SK-N-MC (cell line): Measurements from ENCODE around the gene SEC31B.

Experiments used
- DNase-seq: peaks from one replicate; pipeline ENCODE4 v3.0.0-alpha.2; 2011; ENCODE audit warnings: low read depth, low spot score
- H3K27ac ChIP-seq: fragments of 200-600 bp; sonication (generic); 2 replicates; pipeline ENCODE4 v1.5.1; 2016; ENCODE audit warnings: mixed run types
- H3K36me3 ChIP-seq: fragments of 200-600 bp; sonication (generic); 2 replicates; pipeline ENCODE4 v1.6.1; 2017; ENCODE audit warnings: antibody characterized with exemption, low read length, mixed read lengths; ENCODE audit not compliant: insufficient read depth
- H3K4me3 ChIP-seq: fragments of 200-600 bp; sonication (generic); 2 replicates; pipeline ENCODE4 v1.5.1; 2016
- H3K9ac ChIP-seq: fragments of 200-600 bp; sonication (generic); 2 replicates; pipeline ENCODE4 v1.8.0; 2017; ENCODE audit warnings: mixed run types, mixed read lengths; ENCODE audit not compliant: insufficient read length
- H3K9me3 ChIP-seq: fragments of 200-600 bp; sonication (generic); 2 replicates; pipeline ENCODE4 v1.6.1; 2017; ENCODE audit warnings: low read depth, mild to moderate bottlenecking, antibody characterized with exemption, low read length, moderate library complexity, mixed read lengths
- EZH2 ChIP-seq: fragments of 200-600 bp; sonication (generic); IDR thresholded peaks from one replicate; pipeline ENCODE4 v1.6.1; 2017; ENCODE audit warnings: antibody characterized with exemption
- FOXP2 ChIP-seq: optimal IDR thresholded peaks from 2 replicates; pipeline ENCODE3; 2011; ENCODE audit warnings: mild to moderate bottlenecking, moderate library complexity; ENCODE audit not compliant: insufficient read depth; ENCODE audit errors: extremely low read length, control extremely low read depth
- POLR2AphosphoS5 ChIP-seq: IDR thresholded peaks from 2 replicates; pipeline ENCODE4 v1.6.1; 2012; ENCODE audit warnings: mild to moderate bottlenecking, low read depth, low read length, borderline replicate concordance

SEC31B gene

DNA sequence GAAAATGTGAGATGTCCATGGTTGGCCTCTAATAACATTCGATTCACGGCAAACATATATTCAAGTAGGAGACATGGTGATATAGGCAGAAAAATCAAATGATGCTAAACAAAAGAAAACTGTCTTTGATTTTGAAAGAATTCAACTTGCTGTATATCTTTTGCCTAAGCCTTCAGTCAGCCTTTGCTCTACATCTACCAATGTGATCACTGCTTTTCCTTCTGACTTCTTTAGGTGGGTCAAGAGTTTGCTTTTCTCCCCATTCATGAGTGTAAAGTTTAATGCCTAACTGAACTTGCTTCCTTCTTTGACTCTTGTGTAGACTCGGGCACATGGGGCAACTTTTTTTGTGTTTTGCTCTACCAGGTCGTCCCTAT lies 15.7 kb upstream of the SEC31B start:
- no peak for TF ChIP-seq POLR2AphosphoS5
- no peak for TF ChIP-seq FOXP2
- no peak for TF ChIP-seq EZH2
- Histone ChIP-seq H3K9me3 (no peaks in the 10 kb centered on the region), H3K36me3 (peaks cover 13% of the 10 kb centered on the region), H3K27ac (no peak overlapping the region), H3K4me3 (peak overlapping the region; percentile 86), H3K9ac (peak overlapping the region; percentile 55)
- no peak for DNase-seq

DNA sequence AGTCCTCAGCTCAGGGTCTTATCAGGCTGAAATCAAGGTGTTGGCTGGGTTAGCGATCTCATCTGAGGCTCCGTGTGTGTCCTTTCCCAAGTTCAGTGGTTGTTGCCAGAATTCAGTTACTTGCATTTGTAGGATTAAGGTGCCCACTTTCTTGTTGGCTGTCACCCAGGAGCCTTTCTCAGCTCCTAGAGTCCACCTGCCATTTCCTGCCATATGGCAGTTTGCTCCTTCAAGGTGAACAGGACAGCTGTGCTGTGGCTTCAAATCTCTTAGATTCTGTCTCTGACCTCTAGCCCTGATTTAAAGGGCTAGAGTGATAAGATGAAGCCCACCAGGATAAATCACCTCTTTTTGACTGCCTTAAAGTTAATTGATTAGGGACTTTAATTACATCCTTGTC lies 15.1 kb upstream of the SEC31B start:
- no peak for DNase-seq
- Histone ChIP-seq H3K4me3 (no peak overlapping the region), H3K9me3 (no peaks in the 10 kb centered on the region), H3K36me3 (peaks cover 12% of the 10 kb centered on the region), H3K9ac (no peak overlapping the region), H3K27ac (no peak overlapping the region)
- TF ChIP-seq FOXP2 = no peak
- TF ChIP-seq EZH2 = no peak
- TF ChIP-seq POLR2AphosphoS5 = no peak

DNA sequence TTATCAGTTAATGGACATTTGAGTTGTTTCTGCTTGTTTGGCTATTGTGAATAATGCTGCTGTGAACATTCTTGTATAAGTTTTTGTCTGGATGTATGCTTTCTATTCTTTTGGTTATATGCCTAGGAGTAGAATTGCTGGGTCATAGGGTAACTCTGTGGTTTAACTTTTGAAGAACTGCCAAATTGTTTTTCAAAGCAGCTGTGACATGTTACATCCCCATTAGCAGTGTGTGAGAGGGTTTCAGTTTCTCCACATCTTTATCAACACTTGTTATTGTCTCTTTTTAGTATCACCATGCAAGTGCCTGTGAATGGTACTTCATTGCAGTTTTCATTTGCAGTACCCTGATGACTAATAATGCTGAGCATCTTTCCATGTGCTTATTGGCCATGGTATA lies 12.1 kb upstream of the SEC31B start:
- Histone ChIP-seq H3K9me3 (no peaks in the 10 kb centered on the region), H3K36me3 (peaks cover 3% of the 10 kb centered on the region; the same call in 1 of the 2 replicates), H3K4me3 (no peak overlapping the region), H3K9ac (no peak overlapping the region), H3K27ac (no peak overlapping the region)
- DNase-seq = no peak
- TF ChIP-seq POLR2AphosphoS5 (no peak), FOXP2 (no peak), EZH2 (no peak)

DNA sequence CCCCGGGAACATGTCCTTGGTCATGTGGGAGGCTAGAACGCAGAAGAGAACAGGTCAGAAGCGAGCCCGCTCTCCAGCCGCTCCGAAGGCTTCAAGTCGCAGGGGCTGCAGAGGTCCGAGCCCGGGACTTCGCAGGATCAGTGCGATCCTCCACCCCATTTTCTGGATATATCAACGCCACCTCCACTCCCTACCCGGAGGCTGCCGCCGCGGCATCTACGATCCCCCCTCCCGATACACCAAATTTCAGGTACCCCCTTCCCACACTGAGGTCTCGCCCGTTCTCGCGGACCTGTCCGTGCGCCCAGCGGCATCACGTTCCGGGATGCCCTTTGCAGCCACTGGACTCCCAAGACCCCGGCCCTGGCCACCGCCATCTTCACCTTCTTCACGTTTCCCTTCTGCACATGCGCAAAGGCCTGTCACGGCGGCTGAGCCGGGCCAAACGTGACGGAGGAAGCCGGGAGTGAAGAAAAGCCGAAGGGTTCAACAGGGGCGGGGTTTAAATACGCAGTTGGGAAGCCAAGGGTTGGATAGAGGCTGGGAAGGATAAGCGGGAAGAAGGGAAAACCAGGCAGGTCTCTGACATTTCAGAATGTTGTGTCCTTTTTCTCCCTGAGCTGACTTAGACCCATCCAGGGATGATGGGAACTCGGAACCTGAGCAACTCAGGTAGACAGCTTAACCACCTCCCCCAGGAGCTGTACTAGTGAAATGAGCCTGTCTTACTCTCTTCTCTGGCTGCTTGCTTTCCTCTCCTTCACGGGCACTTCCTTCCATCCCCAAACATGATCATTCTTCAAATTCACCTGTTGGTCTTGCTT lies 10.0 kb upstream of the SEC31B start, which contains the start of gene NDUFB8:
NDUFB8 (minus strand) TSS at position 397 of the 824 bp plus-strand sequence; CDS start at position 377, 20 bp downstream.
- H3K27ac ChIP-seq = no peak within 1 kb of the TSS
- peaks cover 10% of the 10 kb centered on the region; the same call in 1 of the 2 replicates for H3K36me3 ChIP-seq
- H3K9ac ChIP-seq = peak within 1 kb of the TSS; percentile 86
- H3K9me3 ChIP-seq = no peaks in the 10 kb centered on the region
- no peak for DNase-seq
- TF ChIP-seq FOXP2 (no peak), POLR2AphosphoS5 (peak; percentile 76; the same call in 1 of the 2 replicates), EZH2 (no peak)
- peak within 1 kb of the TSS; percentile 84 for H3K4me3 ChIP-seq

DNA sequence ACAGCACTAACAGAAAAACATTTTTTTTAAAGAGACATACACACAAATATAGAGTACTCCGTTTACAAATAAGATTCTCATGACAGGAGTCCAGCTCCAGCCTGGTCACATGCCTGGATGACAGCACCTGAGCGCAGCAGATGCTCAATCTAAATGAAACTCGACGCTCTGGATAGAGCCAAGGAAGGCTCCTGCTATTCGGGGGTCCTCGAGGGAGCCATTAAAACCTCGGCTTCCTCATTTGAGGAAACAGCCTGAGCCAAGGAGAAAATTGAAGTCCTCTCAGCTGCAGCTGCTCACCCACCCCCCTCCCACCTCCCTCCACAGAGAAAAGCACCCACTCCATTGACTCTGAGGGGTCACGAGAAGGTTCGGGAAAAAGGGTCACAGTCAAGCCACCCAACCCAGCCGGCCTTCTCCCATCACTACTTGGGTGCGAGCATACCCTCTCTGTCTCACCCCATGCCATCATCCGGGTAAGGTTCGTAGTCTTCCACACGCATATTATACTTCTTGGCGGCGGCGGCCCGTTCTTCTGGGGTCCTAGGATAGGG lies 9.3 kb upstream of the SEC31B start:
- H3K4me3 ChIP-seq = peak overlapping the region; percentile 84
- peaks cover 10% of the 10 kb centered on the region; the same call in 1 of the 2 replicates for H3K36me3 ChIP-seq
- peak overlapping the region; percentile 86 for H3K9ac ChIP-seq
- DNase-seq = no peak
- H3K27ac ChIP-seq = no peak overlapping the region
- H3K9me3 ChIP-seq = no peaks in the 10 kb centered on the region
- TF ChIP-seq FOXP2 = no peak
- TF ChIP-seq POLR2AphosphoS5 = no peak
- no peak for TF ChIP-seq EZH2

DNA sequence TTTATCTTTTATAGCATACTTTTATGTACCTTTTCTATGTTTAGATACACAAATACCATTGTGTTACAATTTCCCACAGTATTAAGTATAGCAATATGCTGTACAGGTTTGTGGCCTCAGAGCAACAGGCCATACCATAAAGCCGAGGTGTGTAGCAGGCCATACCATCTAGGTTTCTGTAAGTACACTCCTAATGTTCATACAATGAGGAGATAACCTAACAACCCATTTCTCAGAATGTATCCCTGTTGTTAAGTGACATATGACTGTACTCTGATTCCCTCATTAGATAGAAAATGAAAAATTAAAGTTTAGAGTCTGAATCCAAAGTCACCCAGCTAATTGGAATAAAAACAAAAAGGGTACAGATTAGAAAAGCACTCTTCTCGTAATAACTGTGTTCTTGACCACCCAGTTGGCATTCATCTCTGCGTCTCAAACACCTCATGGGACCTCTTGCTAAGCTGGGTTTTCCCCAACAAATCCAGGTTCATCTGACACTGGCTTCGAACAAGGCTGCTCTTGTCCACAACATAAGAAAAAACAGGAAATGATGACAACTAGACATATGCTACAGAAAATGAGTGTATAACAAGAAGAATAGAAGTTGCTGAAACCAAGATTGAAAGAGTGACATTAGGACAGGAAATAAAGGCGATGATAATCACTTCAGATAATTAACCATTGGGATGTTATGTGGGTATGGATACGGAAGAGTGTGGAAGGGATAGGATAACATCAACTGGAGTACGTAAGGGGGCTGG lies 8.6 kb upstream of the SEC31B start:
- Histone ChIP-seq H3K36me3 (peaks cover 10% of the 10 kb centered on the region; the same call in 1 of the 2 replicates), H3K9me3 (no peaks in the 10 kb centered on the region), H3K9ac (peak overlapping the region; percentile 86), H3K4me3 (peak overlapping the region; percentile 84), H3K27ac (no peak overlapping the region)
- DNase-seq = no peak
- TF ChIP-seq FOXP2 (no peak), EZH2 (no peak), POLR2AphosphoS5 (no peak)

DNA sequence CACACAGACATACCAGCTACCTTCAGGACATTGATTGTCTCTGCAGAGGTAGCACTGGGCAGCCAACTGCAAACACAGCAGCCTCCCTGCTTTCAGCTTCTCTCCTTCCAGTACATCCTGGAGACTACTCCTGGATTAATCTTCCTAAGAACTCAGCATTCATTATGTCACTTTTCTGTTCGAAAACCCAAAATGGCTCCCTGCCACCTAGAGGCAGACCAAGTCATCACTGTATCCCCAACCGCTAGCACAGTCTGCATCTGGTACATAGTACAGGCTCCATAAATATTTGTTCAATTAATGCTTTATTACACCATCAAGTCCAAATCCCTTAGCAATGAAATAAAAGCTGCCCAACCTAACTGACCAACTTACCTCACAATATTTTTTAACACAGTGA lies 5.0 kb upstream of the SEC31B start:
- Histone ChIP-seq H3K9me3 (no peaks in the 10 kb centered on the region), H3K27ac (no peak overlapping the region), H3K4me3 (no peak overlapping the region), H3K36me3 (peaks cover 10% of the 10 kb centered on the region; the same call in 1 of the 2 replicates), H3K9ac (no peak overlapping the region)
- no peak for DNase-seq
- TF ChIP-seq EZH2 = no peak
- TF ChIP-seq POLR2AphosphoS5 = no peak
- no peak for TF ChIP-seq FOXP2

DNA sequence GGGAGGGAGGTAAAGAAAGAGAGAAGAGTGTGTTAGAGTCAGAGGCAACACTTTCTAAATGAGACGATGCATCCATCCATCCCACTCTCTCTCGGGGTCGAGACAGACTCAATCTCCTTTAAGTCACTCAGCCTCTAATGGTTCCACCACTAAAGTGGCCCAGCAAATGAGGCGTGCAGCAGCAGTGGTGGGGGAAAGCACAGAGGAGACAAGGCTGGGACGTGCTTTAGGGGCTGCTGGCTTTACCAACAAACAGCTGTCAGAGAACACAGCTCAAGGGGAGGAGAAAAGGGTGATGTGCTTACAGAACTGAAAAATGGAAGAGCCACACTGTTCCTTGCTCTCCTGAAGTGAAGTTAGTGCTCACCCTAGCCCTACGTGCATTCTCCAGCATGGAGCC lies 4.5 kb upstream of the SEC31B start:
- peaks cover 10% of the 10 kb centered on the region; the same call in 1 of the 2 replicates for H3K36me3 ChIP-seq
- H3K9me3 ChIP-seq = no peaks in the 10 kb centered on the region
- no peak overlapping the region for H3K4me3 ChIP-seq
- no peak for TF ChIP-seq FOXP2
- TF ChIP-seq EZH2 = no peak
- TF ChIP-seq POLR2AphosphoS5 = no peak
- H3K27ac ChIP-seq = no peak overlapping the region
- no peak for DNase-seq
- no peak overlapping the region for H3K9ac ChIP-seq
